Tibial artery (tissue), 4 donors: ENCODE data around the gene MTNR1A.
A peak's percentile ranks its signal among the peaks of the same experiment; 100 is the strongest.

Experiments
- DNase-seq, 2 donors: peaks; one replicate each; pipeline ENCODE4 v3.0.0-alpha.2; 2019
- H3K27ac ChIP-seq, 2 donors: fragments of 200-600 bp; sonication (generic) in 1 of 2; 1 replicate in 1 of 2; 2 replicates in 1 of 2; pipeline ENCODE4 v1.5.1; 2018 to 2019; ENCODE audit warnings: mild to moderate bottlenecking in 1 of 2
- H3K27me3 ChIP-seq, 2 donors: fragments of 200-600 bp; sonication (generic) in 1 of 2; one replicate each; pipeline versions ENCODE4 v1.5.1 to v1.6.0; 2016 to 2019
- H3K36me3 ChIP-seq, 3 donors: fragments of 200-600 bp; sonication (generic) in 2 of 3; one replicate each; pipeline ENCODE4 v1.5.1; 2016 to 2019; ENCODE audit warnings: mild to moderate bottlenecking in 2 of 3
- H3K4me1 ChIP-seq, 4 donors: fragments of 200-600 bp; sonication (generic) in 2 of 4; 1 replicate in 3 of 4; 2 replicates in 1 of 4; pipeline ENCODE4 v1.5.1; 2016 to 2019
- H3K4me3 ChIP-seq, 2 donors: fragments of 200-600 bp; sonication (generic) in 1 of 2; 1 replicate in 1 of 2; 2 replicates in 1 of 2; pipeline ENCODE4 v1.5.1; 2018 to 2019; ENCODE audit warnings: mild to moderate bottlenecking in 2 of 2
- H3K9me3 ChIP-seq, 3 donors: fragments of 200-600 bp; sonication (generic) in 1 of 3; one replicate each; pipeline ENCODE4 v1.5.1; 2016 to 2019
- intact Hi-C: fragments of 100-400 bp; cut with DNase I; formaldehyde crosslinking; loops from one replicate; pipeline ENCODE4 v1.15.0; 2023; ENCODE audit warnings: low total_unique reads
- TF ChIP-seq, protein P1 (sequence below), 2 experiments: fragments of 200-600 bp in 1 of 2; fragments of 450-650 bp in 1 of 2; IDR thresholded peaks; one replicate each; pipeline ENCODE4 v1.5.1; 2017 to 2019; ENCODE audit warnings: antibody characterized with exemption in 2 of 2, mild to moderate bottlenecking in 1 of 2, moderate library complexity in 1 of 2

MTNR1A gene

DNA sequence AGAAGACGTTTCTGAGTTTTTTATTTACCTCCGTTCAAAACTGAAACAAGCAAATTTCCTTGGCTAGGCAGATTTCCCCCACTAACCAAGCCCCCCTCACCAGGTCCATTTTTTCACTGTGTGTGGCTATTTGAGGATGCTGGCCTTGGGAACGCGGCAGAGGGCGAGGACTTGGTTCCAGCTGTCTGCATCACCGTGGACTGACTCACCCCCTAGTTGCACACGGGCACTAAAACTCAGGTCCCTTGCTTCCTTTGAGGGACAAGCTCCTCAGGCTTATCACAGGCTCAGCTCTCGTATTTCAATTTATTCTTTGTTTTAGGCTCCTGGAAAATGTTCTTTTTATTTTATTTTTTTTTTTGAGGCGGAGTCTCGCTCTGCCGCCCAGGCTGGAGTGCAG, 8.4 kb upstream of the MTNR1A start:
- Histone ChIP-seq H3K27me3 (peaks cover 0 to 3% of the 10 kb centered on the region in 2 donors), H3K36me3 (no peaks in the 10 kb centered on the region), H3K9me3 (no peaks in the 10 kb centered on the region), H3K27ac (no peak overlapping the region), H3K4me1 (no peaks in the 10 kb centered on the region), H3K4me3 (no peak overlapping the region)
- intact Hi-C loops, result no loop called here
- no peak for DNase-seq
- TF ChIP-seq, protein P1, sequence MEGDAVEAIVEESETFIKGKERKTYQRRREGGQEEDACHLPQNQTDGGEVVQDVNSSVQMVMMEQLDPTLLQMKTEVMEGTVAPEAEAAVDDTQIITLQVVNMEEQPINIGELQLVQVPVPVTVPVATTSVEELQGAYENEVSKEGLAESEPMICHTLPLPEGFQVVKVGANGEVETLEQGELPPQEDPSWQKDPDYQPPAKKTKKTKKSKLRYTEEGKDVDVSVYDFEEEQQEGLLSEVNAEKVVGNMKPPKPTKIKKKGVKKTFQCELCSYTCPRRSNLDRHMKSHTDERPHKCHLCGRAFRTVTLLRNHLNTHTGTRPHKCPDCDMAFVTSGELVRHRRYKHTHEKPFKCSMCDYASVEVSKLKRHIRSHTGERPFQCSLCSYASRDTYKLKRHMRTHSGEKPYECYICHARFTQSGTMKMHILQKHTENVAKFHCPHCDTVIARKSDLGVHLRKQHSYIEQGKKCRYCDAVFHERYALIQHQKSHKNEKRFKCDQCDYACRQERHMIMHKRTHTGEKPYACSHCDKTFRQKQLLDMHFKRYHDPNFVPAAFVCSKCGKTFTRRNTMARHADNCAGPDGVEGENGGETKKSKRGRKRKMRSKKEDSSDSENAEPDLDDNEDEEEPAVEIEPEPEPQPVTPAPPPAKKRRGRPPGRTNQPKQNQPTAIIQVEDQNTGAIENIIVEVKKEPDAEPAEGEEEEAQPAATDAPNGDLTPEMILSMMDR (IDR thresholded peaks at IDR 0.05), result no peak

DNA sequence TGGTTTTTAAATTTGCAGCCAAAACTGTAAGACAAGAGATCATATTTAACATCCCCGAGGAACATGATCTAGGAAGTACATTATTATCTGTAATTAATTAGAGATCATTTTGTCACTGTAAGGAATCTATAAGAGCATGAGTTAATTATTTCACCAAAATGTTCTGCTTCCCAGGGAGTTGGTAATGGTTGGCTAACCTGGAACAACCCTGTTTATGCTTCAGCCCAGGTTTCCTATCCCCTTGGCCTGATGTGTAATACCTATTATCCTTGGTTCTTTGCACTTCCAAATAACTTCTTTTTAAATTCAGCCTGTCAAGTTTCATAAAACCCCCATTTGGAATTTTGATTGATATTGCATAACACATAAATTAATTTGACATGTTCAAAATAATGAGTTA, 6.4 kb upstream of the MTNR1A start:
- DNase-seq, result no peak
- TF ChIP-seq, protein P1 (IDR thresholded peaks at IDR 0.05), result no peak
- intact Hi-C loops, result no loop called here
- Histone ChIP-seq H3K27me3 (peaks cover 0 to 3% of the 10 kb centered on the region in 2 donors), H3K4me1 (no peaks in the 10 kb centered on the region), H3K4me3 (no peak overlapping the region), H3K27ac (no peak overlapping the region), H3K36me3 (no peaks in the 10 kb centered on the region), H3K9me3 (no peaks in the 10 kb centered on the region)

DNA sequence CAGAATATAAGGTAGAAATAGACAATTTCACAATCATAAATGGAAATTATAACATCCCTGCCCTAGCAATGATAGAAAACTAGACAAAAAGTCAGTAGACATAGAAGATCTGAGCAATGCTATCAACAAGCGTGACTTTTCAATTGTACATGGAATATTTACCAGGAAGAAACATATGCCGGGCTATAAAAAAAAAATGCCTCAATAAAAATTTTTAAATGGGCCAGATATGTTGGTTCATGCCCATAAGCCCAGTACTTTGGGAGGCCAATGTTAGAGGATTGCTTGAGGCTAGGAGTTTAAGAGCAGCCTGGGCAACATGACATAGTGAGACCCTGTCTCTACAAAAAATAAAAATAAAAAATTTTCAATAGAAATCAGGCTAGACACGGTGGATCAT, 5.3 kb upstream of the MTNR1A start:
- intact Hi-C loops, result no loop called here
- no peaks in the 10 kb centered on the region for H3K4me1 ChIP-seq
- H3K9me3 ChIP-seq, result no peaks in the 10 kb centered on the region
- TF ChIP-seq, protein P1 (IDR thresholded peaks at IDR 0.05), result no peak
- no peak for DNase-seq
- no peaks in the 10 kb centered on the region for H3K36me3 ChIP-seq
- H3K27ac ChIP-seq, result no peak overlapping the region
- H3K27me3 ChIP-seq, result peaks cover 0 to 8% of the 10 kb centered on the region in 2 donors
- no peak overlapping the region for H3K4me3 ChIP-seq

DNA sequence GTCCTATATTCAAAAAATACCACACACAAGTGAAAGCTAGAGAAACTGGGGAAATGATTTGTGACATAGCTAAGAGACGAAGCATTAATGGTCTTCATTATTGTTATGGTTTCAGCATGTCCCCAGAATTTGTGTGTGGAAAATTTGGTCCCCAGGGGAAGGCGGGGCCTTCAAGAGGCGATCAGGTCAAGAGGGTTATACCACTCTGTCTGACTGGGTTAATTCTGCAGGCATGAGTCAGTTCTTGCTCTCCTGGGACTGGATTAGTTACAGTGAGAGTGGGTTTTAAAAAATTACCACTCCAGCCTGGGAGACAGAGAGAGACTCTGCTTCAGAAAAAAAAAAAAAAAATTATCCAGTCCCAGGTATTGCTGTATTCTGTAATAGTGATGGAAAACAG, 2.1 kb upstream of the MTNR1A start:
- Histone ChIP-seq H3K4me1 (peaks cover 0 to 14% (median 13%) of the 10 kb centered on the region in 4 donors), H3K27me3 (peaks cover 0 to 35% of the 10 kb centered on the region in 2 donors)

DNA sequence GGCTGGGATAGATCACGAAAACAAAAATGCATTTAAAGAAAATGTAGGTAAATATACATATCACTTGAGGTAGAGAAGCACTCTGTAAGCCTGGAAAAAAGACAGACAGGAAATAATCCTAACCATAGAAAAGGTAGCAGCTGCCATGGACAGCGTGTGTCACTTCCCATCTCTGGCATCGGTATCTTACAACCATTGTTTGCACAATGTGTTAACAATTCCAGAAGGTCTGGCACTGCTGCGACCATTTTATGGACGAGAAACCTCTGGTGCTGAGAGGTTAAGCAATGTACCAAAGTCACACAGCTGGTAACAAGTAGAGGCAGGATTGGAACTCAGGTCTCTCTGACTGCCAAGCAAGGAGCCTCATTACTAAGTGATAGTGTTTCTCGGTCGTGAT, 1.7 kb upstream of the MTNR1A start:
- H3K4me1 ChIP-seq, result peaks cover 0 to 14% (median 13%) of the 10 kb centered on the region in 4 donors
- intact Hi-C loops, result no loop called here
- TF ChIP-seq, protein P1 (IDR thresholded peaks at IDR 0.05), result no peak
- no peak overlapping the region for H3K4me3 ChIP-seq
- H3K27ac ChIP-seq, result no peak overlapping the region
- H3K27me3 ChIP-seq, result peaks cover 0 to 39% of the 10 kb centered on the region in 2 donors
- no peaks in the 10 kb centered on the region for H3K9me3 ChIP-seq
- no peaks in the 10 kb centered on the region for H3K36me3 ChIP-seq
- no peak for DNase-seq

More for the DNA sequence above, 2.1 kb upstream of the MTNR1A start:
- TF ChIP-seq, protein P1 (IDR thresholded peaks at IDR 0.05), result no peak
- intact Hi-C loops, result no loop called here
- no peak for DNase-seq
- no peaks in the 10 kb centered on the region for H3K36me3 ChIP-seq
- no peaks in the 10 kb centered on the region for H3K9me3 ChIP-seq
- no peak overlapping the region for H3K27ac ChIP-seq
- no peak overlapping the region for H3K4me3 ChIP-seq

DNA sequence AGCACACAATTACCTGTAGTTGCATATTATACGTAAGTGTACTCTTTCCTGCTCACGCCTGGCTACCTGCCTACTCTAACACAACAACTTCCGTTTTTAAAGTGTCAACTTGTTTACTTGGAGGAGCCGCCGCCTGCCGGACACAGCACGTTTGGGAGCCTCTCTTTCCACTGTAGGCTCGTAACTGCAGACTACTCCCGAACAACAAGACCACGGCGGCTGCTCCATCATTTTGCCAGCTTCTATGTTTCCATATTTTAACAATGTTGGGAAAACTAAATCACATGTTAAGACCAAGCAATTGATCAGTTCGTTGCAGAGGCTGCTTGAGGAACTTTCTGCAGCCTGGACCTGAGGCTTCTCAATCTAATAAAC, 841 bp downstream of the MTNR1A start:
- intact Hi-C loops, result no loop called here
- no peaks in the 10 kb centered on the region for H3K36me3 ChIP-seq
- TF ChIP-seq, protein P1 (IDR thresholded peaks at IDR 0.05), result no peak
- H3K9me3 ChIP-seq, result no peaks in the 10 kb centered on the region
- peaks cover 0 to 44% of the 10 kb centered on the region in 2 donors for H3K27me3 ChIP-seq
- H3K4me3 ChIP-seq, result peak overlapping the region; percentile 17 to 45
- no peak for DNase-seq
- H3K27ac ChIP-seq, result no peak overlapping the region
- peaks cover 0 to 14% (median 13%) of the 10 kb centered on the region in 4 donors for H3K4me1 ChIP-seq
